NK-92 (cell line): ENCODE data around the gene EVC.
"Not testable (repeated sequence)": the region's sequence is repeated elsewhere in the genome, so short reads cannot be mapped to it uniquely, and the experiment has no call there.

ENCODE experiments used
- DNase-seq: peaks from one replicate; lab custom pipeline; 2025; ENCODE audit not compliant: unreplicated experiment; lab: John Stamatoyannopoulos, UW

The EVC gene

DNA sequence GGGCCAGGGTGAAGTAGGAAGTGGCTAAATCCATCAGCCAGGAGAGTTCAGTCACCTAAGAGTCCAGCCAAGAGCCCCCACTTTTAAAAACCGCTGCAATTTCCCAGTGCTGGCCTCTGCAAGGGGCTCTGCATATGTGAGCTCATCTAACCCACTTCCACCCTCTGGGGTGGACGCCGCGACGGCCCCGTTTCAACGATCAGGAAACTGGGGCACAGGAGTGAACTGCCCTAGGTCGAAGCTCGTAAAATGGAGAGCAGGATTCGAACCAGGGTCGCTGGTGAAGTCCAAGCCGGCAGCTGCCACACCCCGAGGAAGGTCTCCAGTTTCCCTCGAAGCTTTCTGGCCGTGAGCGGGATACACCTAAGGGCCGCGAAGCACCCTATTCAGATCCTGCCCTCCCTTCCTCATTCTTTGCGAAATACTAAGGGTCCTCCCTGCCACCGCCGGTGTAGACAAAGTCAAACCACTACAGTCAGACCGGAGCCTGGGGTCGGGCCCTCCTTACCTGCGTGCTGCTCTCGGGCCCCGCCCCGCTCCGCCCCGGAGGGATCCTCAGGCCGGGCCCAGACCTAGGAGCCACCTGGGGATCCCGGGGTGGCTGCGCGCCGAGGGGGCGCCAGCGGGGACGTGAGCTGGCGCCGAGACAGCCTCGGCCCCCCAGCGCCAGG, 3.1 kb upstream of the EVC start:
- DNase-seq, result no peak

DNA sequence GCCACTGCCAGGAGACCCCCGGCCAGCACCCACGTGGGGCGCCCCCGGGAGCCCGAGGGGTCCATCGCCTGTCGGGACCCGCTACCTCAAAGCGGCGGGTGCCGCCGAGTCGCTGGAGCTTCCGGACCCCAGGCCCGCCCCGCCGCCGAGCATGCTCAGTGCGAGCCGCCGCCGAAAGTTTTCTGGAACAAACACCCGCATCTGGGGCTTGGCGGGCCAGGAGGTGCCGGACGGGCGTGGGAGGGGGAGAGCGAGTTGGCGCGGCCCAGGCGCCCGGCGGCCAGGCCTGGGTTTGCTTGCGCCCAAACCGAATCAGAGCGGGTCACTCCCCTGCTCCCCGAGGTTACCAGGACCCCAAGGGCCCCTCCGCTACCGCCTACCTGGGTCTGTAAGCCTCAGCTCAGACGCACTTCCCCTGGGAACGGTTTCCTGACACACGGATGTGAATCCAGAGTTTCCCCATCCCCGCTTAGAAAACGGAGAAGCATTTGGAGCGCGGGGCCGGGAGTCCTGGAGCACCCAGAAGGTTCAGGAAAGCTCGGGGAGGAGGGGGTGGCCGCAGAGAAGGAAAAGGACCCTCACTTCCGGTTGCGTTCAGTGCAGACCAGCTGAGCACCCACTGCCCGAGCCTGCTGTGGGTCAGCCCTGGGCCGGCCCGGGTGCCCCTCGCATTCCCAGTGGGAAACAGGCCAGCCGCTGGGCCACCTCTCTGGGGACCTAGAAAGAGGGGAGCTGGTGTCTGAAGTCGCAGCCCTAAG, 2.4 kb upstream of the EVC start, which contains the start of gene EVC2:
TSS of gene EVC2 (minus strand) at position 111 of the 758 bp plus-strand sequence. CDS start at position 65, 46 bp downstream.
- no peak for DNase-seq

DNA sequence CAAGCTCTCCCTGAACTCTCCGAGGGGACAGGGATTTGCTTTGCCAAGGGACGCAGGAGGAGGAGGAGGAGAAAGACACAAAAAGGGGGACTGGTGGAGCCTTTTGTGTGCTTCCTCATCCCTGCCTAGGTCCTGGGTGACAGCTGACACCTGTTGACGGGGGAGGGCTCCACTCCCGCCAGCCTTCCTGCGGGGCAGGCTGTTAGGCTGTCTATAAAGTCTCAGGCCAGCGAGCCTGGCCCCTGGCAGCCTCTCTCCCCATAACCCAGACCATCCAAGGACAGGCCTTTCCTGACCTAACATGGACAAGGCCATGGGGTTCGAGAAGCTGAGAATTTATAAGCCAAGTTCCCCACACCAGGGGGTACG, 1.8 kb upstream of the EVC start:
- DNase-seq, result no peak

DNA sequence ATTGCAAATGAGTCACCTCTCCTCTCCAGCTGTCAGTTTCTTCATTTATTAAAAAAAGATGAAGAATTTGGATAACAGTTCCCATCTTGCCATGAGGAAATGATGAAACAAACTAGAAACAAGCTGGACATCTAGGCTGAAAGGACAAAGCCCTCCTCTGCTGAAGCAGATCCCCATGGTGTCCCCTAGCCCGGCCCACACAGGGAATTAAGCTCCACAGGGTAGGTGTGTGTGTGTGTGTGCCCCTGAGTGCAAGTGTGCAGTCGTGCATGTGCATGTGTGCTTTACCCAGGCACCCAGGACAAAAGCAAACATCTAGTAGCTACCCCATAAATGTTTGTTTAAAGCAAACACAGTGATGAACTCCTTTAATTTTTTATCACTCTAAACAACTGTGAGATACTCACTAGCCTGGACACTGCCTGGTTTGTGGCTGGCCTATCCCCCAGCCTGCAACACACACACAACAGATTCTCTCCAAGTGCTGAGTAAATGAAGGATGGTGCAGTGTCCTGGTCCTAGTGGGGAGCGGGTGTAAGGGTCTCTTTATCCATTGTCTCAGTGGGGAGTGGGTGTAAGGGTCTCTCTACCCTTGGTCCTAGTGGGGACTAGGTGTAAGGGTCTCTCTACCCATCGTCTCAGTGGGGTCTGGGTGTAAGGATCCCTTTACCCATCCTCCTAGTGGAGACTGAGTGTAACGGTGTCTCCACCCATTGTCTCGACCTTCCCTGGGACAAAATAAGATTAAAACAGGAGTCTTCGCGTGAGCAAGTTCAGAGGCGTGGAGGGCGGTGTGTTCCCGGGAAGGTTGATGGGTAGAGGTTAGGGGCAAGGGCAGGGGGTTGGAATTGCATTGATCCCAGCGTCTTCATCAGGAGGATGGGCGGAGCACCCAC, 688 bp upstream of the EVC start:
- DNase-seq, result no peak

DNA sequence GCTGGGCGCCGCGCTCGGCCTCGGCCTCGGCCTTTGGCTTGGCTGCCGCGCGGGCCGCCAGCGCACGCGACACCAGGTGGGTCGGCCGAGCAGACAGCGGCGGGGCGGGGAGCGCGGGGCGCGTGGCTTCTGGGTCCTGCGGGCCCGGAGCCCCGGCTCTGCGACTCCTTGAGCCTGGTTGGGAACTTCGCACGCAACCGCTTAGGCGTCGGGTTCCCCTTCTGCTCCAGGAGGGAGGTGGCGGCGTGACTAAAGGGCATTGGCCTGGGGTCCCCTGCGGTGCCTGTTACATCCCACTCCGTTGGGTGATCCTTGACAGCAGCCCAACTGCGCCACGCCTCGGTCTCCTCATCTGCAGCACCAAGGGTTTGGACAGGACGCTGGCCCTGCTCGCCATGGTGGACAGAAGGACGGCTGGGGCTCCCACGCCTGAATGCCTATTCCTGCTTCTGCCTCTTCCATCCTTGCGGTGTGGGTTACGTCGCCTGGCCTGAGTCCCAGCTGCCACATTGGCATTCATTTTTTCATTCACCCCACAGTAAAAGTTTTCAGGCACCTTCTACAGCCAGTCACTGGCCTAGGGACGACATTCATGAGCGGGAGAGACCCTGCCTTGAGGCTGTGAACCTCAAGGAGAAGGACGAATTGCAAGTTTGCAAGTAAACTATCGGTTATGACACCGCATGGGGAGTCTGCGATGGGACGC, 631 bp downstream of the EVC start:
- no peak for DNase-seq

DNA sequence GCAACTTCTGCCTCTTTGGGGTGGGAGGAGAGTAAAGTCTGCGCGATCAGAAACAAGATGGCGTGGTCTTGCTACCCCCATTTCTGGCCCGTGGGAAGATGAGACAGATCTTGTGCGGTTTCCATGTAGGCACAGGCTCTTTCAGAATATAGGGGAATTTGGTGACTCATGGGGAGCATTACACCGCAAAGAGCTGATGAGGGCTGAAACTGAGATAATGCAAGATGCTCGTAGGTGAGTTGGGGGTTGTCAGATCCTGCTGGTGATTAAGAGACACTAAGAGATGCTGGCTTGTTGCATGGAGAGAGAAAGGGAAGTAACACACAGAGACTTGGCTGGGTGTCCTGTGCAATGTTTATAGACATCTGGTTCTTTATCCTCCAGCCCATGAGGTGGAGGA, 1.5 kb downstream of the EVC start:
- no peak for DNase-seq

DNA sequence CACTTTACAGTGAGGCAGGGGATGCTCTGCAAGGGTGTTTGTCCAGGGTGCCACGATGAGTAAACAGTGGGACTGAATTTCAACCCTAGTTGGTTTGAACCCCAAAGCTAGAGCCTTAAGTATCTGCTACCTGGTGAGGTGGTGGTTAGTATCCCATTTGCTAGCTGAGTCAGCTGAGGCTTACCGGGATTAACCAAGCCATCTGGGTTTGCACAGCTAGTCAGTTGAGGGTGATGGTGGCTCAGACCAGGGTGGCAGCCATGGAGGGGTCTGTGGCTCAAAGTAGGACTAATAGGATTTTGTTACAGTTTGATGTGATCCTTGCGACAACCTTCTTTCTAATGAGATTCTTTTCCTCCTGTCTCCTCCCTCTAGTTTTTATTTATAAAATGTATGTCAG, 1.9 kb downstream of the EVC start:
- no peak for DNase-seq

DNA sequence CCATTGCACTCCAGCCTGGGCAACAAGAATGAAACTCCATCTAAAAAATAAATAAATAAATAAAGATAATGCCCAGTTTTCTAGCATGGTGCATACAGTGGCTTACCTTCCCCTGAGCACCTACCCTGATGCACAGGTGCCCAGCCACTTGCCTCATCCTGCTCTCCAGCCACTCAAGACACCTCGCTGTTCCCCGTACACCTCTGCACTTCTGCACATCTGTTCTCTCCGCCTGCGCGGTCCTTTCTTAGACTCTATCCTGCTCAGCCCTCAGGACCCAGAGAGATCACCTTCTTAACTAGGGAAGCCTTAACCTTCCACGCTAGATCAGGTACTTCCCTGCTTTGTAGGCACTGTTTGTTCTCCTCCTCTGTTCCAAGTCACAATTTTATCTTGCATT, 2.9 kb downstream of the EVC start:
- DNase-seq, result no peak

DNA sequence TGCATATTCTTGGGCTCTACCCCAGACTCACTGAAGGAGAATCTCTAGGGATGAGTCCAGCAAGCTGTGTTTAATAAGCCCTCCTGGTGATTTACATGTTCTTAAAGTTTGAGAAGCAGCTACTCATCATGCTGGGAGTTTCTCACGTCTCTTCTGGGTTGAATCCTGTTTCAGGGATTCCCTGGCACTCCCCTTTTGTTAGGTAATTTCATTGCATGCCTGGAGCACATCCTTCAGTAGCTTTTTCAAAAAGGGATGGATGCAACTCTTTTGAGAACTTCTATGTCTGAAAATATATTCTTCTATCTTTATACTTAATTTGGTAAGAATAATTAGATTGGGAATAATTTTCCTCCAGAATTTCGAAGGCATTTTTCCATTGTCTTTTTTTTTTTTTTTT, 4.4 kb downstream of the EVC start:
- no peak for DNase-seq

DNA sequence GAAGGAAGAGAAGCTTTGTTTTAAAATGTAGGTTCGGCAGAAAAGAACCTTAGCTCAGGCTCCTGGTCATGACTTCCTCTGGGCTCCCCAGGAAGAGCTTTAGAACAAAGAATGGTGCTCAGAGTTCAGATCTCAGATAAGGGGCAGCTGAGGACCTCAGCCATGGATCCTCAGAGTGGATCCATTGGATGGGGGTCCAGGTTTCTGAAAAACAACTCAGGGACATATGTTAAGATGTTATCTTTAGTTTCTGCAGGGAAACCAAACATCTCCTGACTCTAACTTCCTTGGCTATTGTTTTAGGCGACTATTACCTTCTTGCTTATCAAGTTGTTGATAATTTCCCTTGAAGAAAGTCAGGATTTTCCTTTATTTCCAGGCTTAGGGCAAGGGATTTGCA, 5.4 kb downstream of the EVC start:
- DNase-seq, result no peak

DNA sequence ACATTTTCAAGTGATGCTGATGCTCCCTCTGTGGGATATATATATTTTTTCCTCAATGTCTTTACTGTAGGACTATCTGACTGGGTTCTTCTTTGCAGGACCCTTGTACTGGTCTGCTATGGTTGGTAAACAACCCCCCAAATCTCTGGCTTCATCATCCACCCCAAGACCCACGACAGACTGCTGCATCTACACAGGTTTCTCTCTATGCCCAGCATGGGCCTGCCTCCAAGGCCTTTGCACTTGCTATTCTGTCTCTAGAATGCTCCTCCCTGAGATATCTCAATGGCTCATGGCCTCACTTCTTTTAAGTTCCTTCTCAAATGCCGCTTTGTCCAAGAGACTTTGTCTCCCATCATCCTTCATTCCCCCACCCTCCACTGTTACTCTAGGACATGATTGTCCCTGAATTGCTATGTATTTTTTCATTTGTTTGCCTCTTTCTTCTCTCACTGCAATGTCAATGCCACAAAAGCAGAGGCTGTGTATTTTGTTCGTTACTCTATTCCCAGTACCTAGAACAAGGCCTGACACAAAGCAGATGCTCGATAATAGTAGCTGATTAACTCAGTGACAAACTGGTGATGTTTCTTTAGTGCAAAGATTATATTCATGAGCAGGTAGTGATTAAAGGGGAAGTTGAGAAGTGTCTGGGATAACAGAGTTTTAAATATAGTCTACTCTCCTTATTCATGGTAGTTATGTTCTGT, 6.6 kb downstream of the EVC start:
- no peak for DNase-seq

DNA sequence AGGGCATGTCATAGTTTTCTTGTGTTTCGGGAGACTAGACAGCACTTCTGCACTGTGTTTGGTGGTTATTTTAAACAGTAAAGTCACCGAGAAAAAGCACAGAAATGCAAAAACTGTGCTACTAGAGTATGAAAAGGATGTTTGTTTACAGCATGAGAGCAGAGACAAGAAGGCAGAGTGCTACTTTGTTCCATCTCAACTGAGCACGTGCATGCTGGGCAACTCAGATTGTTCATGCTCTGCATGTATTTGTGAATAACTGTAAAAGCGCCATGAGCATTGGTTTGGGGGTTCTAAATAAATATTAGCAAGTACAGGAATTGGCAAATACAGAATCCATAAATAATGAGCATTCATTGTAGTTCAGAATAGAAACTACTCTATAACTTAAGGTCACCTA, 7.4 kb downstream of the EVC start:
- DNase-seq, result no peak

DNA sequence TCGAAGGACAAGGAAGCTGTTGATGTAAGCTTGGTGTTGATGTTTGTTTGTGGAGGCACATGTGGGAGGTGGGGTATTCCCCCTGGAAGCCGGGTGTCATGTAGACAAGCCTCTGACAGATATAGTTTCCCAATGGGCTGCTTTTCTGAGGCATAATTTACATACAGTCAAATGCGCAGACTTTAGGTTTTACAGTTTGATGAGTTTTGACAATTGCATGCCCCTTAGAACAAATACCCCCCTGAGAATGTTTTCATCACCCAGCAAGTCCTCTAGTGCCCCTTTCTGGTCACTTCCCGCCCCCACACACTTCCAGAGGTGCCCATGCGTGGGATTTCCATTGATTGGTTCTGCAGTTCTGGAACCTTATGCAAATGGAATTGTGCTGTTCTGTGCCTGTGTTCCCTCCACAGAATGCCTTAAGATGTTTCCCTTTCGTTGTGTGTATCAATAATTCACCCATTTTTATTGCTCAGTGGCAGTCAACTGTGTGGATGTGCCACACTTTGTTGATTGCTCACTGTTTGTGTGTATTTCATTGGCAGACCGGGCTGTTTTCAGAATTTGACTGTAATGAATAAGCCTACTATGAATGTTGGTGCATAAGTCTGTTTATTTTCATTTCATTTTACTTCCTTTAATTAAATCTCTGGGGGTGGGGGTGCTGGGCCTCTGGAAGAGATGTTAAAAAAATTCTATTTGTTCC, 8.5 kb downstream of the EVC start:
- DNase-seq, result no peak

DNA sequence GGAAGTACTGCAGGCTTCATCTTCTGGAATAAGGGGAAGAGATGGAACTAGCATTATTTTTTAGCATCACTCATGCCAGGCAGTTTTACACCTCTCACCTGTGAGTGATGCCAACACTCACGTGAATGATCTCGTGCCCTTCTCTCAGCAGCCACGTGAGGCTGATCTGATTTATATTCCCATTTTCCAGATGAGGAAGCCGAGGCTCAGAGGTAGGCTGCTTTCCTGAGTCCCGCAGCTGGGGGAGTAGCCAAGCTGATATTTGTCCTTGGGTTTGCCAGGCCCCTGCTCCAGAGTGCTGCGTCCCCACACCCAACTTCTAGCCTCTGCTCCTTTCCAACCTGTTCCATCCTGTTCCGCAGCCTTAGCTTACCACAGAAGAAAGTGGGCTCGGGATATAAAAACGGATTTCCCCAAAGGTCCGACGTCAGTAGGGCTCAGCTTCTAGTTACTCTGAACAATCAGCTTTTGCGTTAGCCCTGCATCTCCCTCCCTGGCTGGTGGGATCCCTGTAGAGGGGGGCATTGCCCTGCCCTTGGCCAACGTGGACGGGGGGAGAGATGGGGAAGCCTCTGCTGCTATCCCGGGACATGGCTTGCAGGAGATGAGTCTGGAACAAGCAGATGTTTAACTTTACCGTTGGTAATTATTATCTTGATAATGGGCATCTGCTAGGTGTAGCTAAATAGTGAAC, 9.3 kb downstream of the EVC start:
- DNase-seq, result no peak

DNA sequence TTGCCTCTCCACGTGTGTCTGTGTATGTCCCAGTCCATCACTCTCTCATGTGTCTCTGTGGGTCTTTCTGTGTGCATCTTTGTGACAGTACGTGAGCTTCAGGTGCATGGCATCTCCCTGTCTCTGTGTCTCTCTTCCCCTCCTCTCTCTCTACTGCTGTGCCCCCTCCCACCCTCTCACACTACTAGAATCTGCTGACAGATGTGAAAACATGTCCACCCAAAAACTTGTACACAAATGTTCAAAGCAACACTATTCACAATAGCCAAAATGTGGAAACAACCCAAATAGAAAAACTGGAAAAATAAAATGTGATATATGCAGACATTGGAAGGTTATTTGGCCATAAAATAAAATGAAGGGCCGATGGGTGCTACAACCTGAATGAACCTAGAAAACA, 10.0 kb downstream of the EVC start:
- DNase-seq, result no peak

DNA sequence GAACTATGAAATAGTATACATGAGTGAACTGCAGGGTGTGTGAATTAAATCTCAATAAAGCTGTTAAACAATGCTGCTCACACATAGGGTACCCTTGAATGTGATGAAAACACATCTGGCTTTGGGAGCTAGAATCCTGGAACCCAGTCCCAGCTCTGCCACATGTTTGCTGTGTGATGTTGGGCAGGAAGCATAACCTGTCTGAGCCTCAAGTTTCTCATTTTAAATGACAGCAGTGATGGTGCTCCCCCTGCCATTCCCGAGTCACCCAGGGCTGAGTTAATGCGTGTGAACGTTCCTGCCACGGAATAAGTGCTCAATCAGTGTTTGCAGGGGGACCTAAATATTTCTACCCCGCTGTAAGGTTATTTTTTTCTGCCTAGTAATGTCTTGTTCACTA, 10.9 kb downstream of the EVC start:
- DNase-seq, result no peak

DNA sequence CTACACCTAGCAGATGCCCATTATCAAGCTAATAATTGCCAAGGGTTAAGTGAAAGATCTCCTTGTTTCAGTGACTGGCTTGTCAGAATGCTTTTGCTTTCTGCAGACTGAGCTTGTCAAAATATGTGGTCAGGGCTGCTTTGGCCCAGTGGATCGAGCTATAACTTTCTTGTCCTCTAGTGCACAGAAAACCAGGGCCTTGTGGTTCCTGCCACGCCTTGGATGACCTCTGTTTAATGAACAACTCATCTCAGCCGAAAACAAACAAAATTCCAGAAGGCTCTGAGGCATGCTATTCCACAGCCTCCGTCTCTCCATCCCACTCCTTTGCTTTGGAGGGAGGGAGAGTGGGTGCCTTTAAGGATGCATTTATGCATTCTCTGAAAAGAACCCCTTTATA, 11.3 kb downstream of the EVC start:
- no peak for DNase-seq

DNA sequence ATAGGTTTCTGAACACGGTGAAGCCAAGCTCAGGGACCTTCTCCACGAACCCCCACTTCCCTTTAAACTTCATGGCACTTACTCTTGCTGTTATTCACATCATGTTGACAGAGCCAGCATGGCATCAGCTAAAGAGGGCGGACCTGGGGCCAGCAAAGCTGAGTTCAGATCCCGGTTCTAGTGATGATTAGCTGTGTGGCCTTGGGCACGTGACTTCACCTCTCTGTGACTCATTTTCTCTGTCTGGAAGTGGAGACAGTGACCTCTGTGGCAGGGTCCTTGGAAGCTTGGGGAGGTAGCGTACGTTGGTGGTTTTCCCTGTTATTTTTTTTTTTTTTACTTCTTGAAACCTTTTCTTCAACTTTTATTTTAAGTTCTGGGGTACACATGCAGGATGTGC, 13.4 kb downstream of the EVC start:
- DNase-seq, result no peak

DNA sequence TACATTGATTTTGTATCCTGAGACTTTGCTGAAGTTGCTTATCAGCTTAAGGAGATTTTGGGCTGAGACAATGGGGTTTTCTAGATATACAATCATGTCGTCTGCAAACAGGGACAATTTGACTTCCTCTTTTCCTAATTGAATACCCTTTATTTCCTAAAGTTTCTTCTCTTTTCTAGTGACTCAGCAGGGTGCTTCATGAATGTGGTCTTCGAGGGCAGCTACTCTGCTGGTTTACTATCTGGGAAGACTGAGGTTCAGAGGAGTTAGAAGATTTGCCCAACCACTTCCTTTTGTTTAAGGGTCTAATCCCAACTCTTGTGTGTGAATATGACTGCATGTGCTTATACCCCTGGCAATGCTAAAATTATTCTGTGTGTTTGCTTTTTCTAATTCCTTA, 17.4 kb downstream of the EVC start:
- not testable (repeated sequence) for DNase-seq
